PC-3 (cell line): ENCODE results near the gene KCTD8. TPM values are rescaled to one million over a fixed set of nuclear protein-coding genes. Genes with fewer than 3 reads are reported as not detected.
"Not testable (repeated sequence)": the region's sequence is repeated elsewhere in the genome, so short reads cannot be mapped to it uniquely, and the experiment has no call there.

ENCODE experiments used
- ATAC-seq: fragments of 200-7000 bp; cut with Tn5 transposase; 2 replicates; pipeline ENCODE4 v1.9.1; 2020; ENCODE audit warnings: mild to moderate bottlenecking, moderate library complexity
- BruUV-seq: library from RNA; stranded (reverse); fragments of 400-500 nt; replicated peaks from 2 replicates; lab custom pipeline; 2021; lab: Mats Ljungman, UMichigan
- CTCF ChIA-PET: fragments of 300-600 bp; sonication (Branson Sonifier 250); formaldehyde crosslinking; loops from one replicate; lab custom pipeline; 2022; ENCODE audit warnings: antibody characterized with exemption; lab: Charles Lee
- POLR2A ChIA-PET: fragments of 300-600 bp; sonication (Branson Sonifier 250); formaldehyde crosslinking; loops from one replicate; lab custom pipeline; 2022; ENCODE audit warnings: antibody characterized with exemption; ENCODE audit not compliant: unreplicated experiment; lab: Charles Lee
- DNase-seq: peaks from one replicate; pipeline ENCODE4 v3.0.0-alpha.2; 2015
- H2AFZ ChIP-seq: fragments of 300-600 bp; sonication (generic); 2 replicates; pipeline ENCODE4 v1.6.0; 2016; ENCODE audit warnings: antibody characterized with exemption, low read length
- H3F3A ChIP-seq: fragments of 300-600 bp; sonication (generic); one replicate; pipeline ENCODE4 v1.6.0; 2017; ENCODE audit warnings: antibody characterized with exemption, low read length, control low read depth, mild to moderate bottlenecking; ENCODE audit not compliant: unreplicated experiment
- H3K27ac ChIP-seq: fragments of 300-600 bp; sonication (generic); 2 replicates; pipeline ENCODE4 v1.5.1; 2016; ENCODE audit warnings: mild to moderate bottlenecking, low read length
- H3K27me3 ChIP-seq: fragments of 300-600 bp; sonication (generic); 2 replicates; pipeline ENCODE4 v1.6.1; 2016; ENCODE audit warnings: low read length, mixed read lengths
- H3K36me3 ChIP-seq: fragments of 300-600 bp; sonication (generic); 2 replicates; pipeline ENCODE4 v1.6.1; 2016; ENCODE audit warnings: low read depth, mixed run types, low read length, mixed read lengths
- H3K4me1 ChIP-seq: fragments of 300-600 bp; sonication (generic); 2 replicates; pipeline ENCODE4 v1.5.1; 2016; ENCODE audit warnings: low read length; ENCODE audit not compliant: insufficient read depth
- H3K4me2 ChIP-seq: fragments of 300-600 bp; sonication (generic); 2 replicates; pipeline ENCODE4 v1.6.0; 2016; ENCODE audit warnings: low read length
- H3K4me3 ChIP-seq: fragments of 300-600 bp; sonication (generic); 2 replicates; pipeline ENCODE4 v1.5.1; 2016; ENCODE audit warnings: mild to moderate bottlenecking, low read length, mixed read lengths
- H3K79me2 ChIP-seq: fragments of 300-600 bp; sonication (generic); 2 replicates; pipeline ENCODE4 v1.6.1; 2017; ENCODE audit warnings: low read length, mixed read lengths
- H3K9ac ChIP-seq: fragments of 300-600 bp; sonication (generic); 2 replicates; pipeline ENCODE4 v1.6.0; 2016; ENCODE audit warnings: mild to moderate bottlenecking, low read length
- H3K9me2 ChIP-seq: fragments of 300-600 bp; sonication (generic); replicated peaks from 2 replicates; pipeline ENCODE4 v1.6.1; 2016; ENCODE audit warnings: mixed run types, low read length, mixed read lengths
- H3K9me3 ChIP-seq: fragments of 300-600 bp; sonication (generic); 2 replicates; pipeline ENCODE4 v1.6.1; 2016; ENCODE audit warnings: low read length, mixed read lengths
- H4K20me1 ChIP-seq: fragments of 300-600 bp; sonication (generic); 2 replicates; pipeline ENCODE4 v1.6.1; 2016; ENCODE audit warnings: low read length, mixed read lengths
- EZH2 ChIP-seq: fragments of 300-600 bp; sonication (generic); IDR thresholded peaks from one replicate; pipeline ENCODE4 v1.6.1; 2017; ENCODE audit warnings: antibody characterized with exemption, mild to moderate bottlenecking, low read length; ENCODE audit not compliant: unreplicated experiment
- EZH2phosphoT487 ChIP-seq: fragments of 300-600 bp; sonication (generic); IDR thresholded peaks from 2 replicates; pipeline ENCODE4 v1.6.1; 2018; ENCODE audit warnings: mild to moderate bottlenecking, antibody characterized with exemption, low read length, borderline replicate concordance
- intact Hi-C: fragments of 100-400 bp; cut with micrococcal nuclease; formaldehyde crosslinking; loops from 2 replicates; pipeline ENCODE4 v1.9.0; 2023
- total RNA-seq: library from RNA; depleted of rRNA; stranded (reverse); fragments of >200 nt; gene quantifications from 2 replicates; pipeline ENCODE4 v1.2.3, GENCODE V29; 2014
- TF ChIP-seq, protein P1 (sequence below): fragments of 300-600 bp; sonication (generic); conservative IDR thresholded peaks from 2 replicates; pipeline ENCODE4 v1.5.1; 2017; ENCODE audit warnings: antibody characterized with exemption, low read depth, mild to moderate bottlenecking, low read length

Gene KCTD8
- total RNA-seq, 1 experiment from 2014 or later = not detected

GRCh38 chr4:44167766-44168165 is 280.8 kb downstream of the KCTD8 start:
- intact Hi-C loops, H3K79me2 ChIP-seq: not testable (repeated sequence)

DNA sequence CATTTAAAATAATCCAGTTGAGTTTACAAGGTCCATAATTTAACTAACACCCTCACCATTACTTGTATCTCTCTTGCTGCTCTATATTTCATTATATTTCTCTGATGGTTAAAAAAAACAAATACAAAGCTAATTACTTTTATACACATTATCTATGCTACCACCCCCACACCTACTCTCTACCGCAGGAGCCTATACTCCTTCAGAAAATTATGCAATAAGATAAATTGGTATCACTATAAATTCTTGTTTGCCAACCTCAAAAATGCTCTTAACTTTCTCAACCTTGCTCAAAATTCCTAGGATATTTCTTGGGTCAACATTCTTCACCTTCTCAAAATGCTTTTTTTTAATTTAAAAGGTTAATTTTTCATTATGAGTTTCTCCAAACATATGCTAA is 282.7 kb downstream of the KCTD8 start:
- no peak for ATAC-seq
- H3K27me3 ChIP-seq = no peaks in the 10 kb centered on the region

More at GRCh38 chr4:44167766-44168165, 280.8 kb downstream of the KCTD8 start:
- H3K4me2 ChIP-seq, CTCF ChIA-PET, H3K9me3 ChIP-seq, POLR2A ChIA-PET, H4K20me1 ChIP-seq, BruUV-seq, H3K36me3 ChIP-seq, H3K9me2 ChIP-seq, H3K27ac ChIP-seq, H3K9ac ChIP-seq, H3F3A ChIP-seq, DNase-seq, H3K4me3 ChIP-seq, H3K27me3 ChIP-seq, H3K4me1 ChIP-seq, ATAC-seq, H2AFZ ChIP-seq: not testable (repeated sequence)

GRCh38 chr4:44162538-44163270 is 285.9 kb downstream of the KCTD8 start:
- CTCF ChIA-PET = no interaction called here

More for the DNA sequence above, 282.7 kb downstream of the KCTD8 start:
- Histone ChIP-seq H3K27ac (no peak overlapping the region), H3K36me3 (no peaks in the 10 kb centered on the region), H2AFZ (no peak overlapping the region), H3K4me2 (no peak overlapping the region), H3K9ac (no peak overlapping the region), H3K79me2 (no peaks in the 10 kb centered on the region), H3F3A (no peaks in the 10 kb centered on the region), H4K20me1 (no peaks in the 10 kb centered on the region), H3K4me1 (peaks cover 8% of the 10 kb centered on the region), H3K4me3 (no peak overlapping the region), H3K9me2 (no peaks in the 10 kb centered on the region), H3K9me3 (no peaks in the 10 kb centered on the region)
- intact Hi-C loops = no loop called here
- POLR2A ChIA-PET = no interaction called here
- TF ChIP-seq EZH2phosphoT487 = no peak
- TF ChIP-seq, protein P1, sequence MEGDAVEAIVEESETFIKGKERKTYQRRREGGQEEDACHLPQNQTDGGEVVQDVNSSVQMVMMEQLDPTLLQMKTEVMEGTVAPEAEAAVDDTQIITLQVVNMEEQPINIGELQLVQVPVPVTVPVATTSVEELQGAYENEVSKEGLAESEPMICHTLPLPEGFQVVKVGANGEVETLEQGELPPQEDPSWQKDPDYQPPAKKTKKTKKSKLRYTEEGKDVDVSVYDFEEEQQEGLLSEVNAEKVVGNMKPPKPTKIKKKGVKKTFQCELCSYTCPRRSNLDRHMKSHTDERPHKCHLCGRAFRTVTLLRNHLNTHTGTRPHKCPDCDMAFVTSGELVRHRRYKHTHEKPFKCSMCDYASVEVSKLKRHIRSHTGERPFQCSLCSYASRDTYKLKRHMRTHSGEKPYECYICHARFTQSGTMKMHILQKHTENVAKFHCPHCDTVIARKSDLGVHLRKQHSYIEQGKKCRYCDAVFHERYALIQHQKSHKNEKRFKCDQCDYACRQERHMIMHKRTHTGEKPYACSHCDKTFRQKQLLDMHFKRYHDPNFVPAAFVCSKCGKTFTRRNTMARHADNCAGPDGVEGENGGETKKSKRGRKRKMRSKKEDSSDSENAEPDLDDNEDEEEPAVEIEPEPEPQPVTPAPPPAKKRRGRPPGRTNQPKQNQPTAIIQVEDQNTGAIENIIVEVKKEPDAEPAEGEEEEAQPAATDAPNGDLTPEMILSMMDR = no peak
- no peak for TF ChIP-seq EZH2
- BruUV-seq = no TSS peak
- CTCF ChIA-PET = no interaction called here
- DNase-seq = no peak

More at GRCh38 chr4:44162538-44163270, 285.9 kb downstream of the KCTD8 start:
- Histone ChIP-seq H3K27ac (no peak overlapping the region), H3K36me3 (no peaks in the 10 kb centered on the region), H2AFZ (no peak overlapping the region), H3K9me3 (no peaks in the 10 kb centered on the region), H4K20me1 (no peaks in the 10 kb centered on the region), H3K4me1 (peaks cover 14% of the 10 kb centered on the region), H3K4me2 (no peak overlapping the region), H3K9me2 (no peaks in the 10 kb centered on the region), H3F3A (no peaks in the 10 kb centered on the region), H3K27me3 (no peaks in the 10 kb centered on the region), H3K79me2 (no peaks in the 10 kb centered on the region), H3K4me3 (no peak overlapping the region), H3K9ac (no peak overlapping the region)
- TF ChIP-seq EZH2 (no peak), EZH2phosphoT487 (no peak)
- TF ChIP-seq, protein P1 = no peak
- BruUV-seq = no TSS peak
- intact Hi-C loops = no loop called here
- no peak for DNase-seq
- POLR2A ChIA-PET = no interaction called here
- no peak for ATAC-seq
